Kidney epithelial cell (primary cell): Measurements from ENCODE around the gene PRR15L. TPM values are rescaled to one million over a fixed set of nuclear protein-coding genes. Genes with fewer than 3 reads are reported as not detected.

Experiments used
- DNase-seq: peaks from one replicate; pipeline ENCODE4 v3.0.0-alpha.2; 2010; ENCODE audit warnings: low read depth
- H3K27me3 ChIP-seq: 2 replicates; pipeline ENCODE4 v1.6.0; 2011; ENCODE audit warnings: low read length; ENCODE audit not compliant: control insufficient read depth, insufficient read depth
- H3K36me3 ChIP-seq: 2 replicates; pipeline ENCODE4 v1.5.1; 2011; ENCODE audit warnings: low read length; ENCODE audit not compliant: control insufficient read depth, insufficient read depth
- H3K4me3 ChIP-seq: 2 replicates; pipeline ENCODE4 v1.5.1; 2011; ENCODE audit warnings: low read depth, mild to moderate bottlenecking, control low read depth, low read length
- CTCF ChIP-seq: IDR thresholded peaks from 2 replicates; pipeline ENCODE4 v1.5.1; 2011; ENCODE audit warnings: mild to moderate bottlenecking, moderate library complexity, low read length, control low read depth, inconsistent platforms; ENCODE audit not compliant: insufficient read depth, poor library complexity, severe bottlenecking
- total RNA-seq: library from RNA; depleted of rRNA; stranded (reverse); fragments of >200 nt; gene quantifications from 2 replicates; pipeline ENCODE4 v1.2.3, GENCODE V29; 2015

PRR15L gene
- total RNA-seq, 1 donor from 2014 or later, result 0.92 TPM

GRCh38 chr17:47996201-47996600 lies 38.5 kb upstream of the PRR15L start:
- no peaks in the 10 kb centered on the region for H3K27me3 ChIP-seq
- H3K36me3 ChIP-seq, result no peaks in the 10 kb centered on the region
- no peak overlapping the region for H3K4me3 ChIP-seq
- DNase-seq, result no peak
- TF ChIP-seq CTCF, result no peak

- DNase-seq, result no peak
- Histone ChIP-seq H3K36me3 (no peaks in the 10 kb centered on the region), H3K27me3 (no peaks in the 10 kb centered on the region), H3K4me3 (no peak overlapping the region)
- no peak for TF ChIP-seq CTCF
These were observed 37.7 kb upstream of the PRR15L start for GRCh38 chr17:47995241-47995935.

- TF ChIP-seq CTCF, result no peak
- Histone ChIP-seq H3K36me3 (no peaks in the 10 kb centered on the region), H3K27me3 (no peaks in the 10 kb centered on the region), H3K4me3 (no peak overlapping the region)
- no peak for DNase-seq
These were observed 37.0 kb upstream of the PRR15L start for GRCh38 chr17:47994724-47995123.

- H3K36me3 ChIP-seq, result no peaks in the 10 kb centered on the region
- no peaks in the 10 kb centered on the region for H3K27me3 ChIP-seq
- H3K4me3 ChIP-seq, result no peak overlapping the region
- TF ChIP-seq CTCF, result no peak
- DNase-seq, result no peak
These were observed 36.3 kb upstream of the PRR15L start for GRCh38 chr17:47993964-47994363.

GRCh38 chr17:47993031-47993564 lies 35.4 kb upstream of the PRR15L start:
- Histone ChIP-seq H3K36me3 (no peaks in the 10 kb centered on the region), H3K4me3 (no peak overlapping the region), H3K27me3 (no peaks in the 10 kb centered on the region)
- DNase-seq, result no peak
- TF ChIP-seq CTCF, result no peak

GRCh38 chr17:47992216-47992615 lies 34.5 kb upstream of the PRR15L start:
- no peaks in the 10 kb centered on the region for H3K36me3 ChIP-seq
- H3K4me3 ChIP-seq, result no peak overlapping the region
- DNase-seq, result no peak
- no peaks in the 10 kb centered on the region for H3K27me3 ChIP-seq
- no peak for TF ChIP-seq CTCF
